K562 (cell line): ENCODE data around the gene BANP.
"Not testable (repeated sequence)": the region's sequence is repeated elsewhere in the genome, so short reads cannot be mapped to it uniquely, and the experiment has no call there.

Experiments used
- CEBPB ChIP-seq: fragments of 450-650 bp; IDR thresholded peaks from 2 replicates; pipeline ENCODE4 v1.6.1; 2016; ENCODE audit warnings: missing genetic modification characterization, missing compliant biosample characterization
- HDGF ChIP-seq: fragments of 450-650 bp; IDR thresholded peaks from 2 replicates; pipeline ENCODE4 v1.6.1; 2016
- KAT2B ChIP-seq: IDR thresholded peaks from one replicate; pipeline ENCODE4 v1.6.1; 2012; ENCODE audit warnings: low read depth, mild to moderate bottlenecking, control low read depth, inconsistent platforms, low read length, moderate library complexity
- NFATC3 ChIP-seq: fragments of 450-650 bp; IDR thresholded peaks from 2 replicates; pipeline ENCODE4 v1.6.1; 2017; ENCODE audit warnings: mild to moderate bottlenecking
- TF ChIP-seq, protein P1 (sequence below): sonication (generic); formaldehyde crosslinking; IDR thresholded peaks from 2 replicates; pipeline ENCODE4 v1.8.1; 2022; ENCODE audit warnings: missing genetic modification reagents

DNA sequence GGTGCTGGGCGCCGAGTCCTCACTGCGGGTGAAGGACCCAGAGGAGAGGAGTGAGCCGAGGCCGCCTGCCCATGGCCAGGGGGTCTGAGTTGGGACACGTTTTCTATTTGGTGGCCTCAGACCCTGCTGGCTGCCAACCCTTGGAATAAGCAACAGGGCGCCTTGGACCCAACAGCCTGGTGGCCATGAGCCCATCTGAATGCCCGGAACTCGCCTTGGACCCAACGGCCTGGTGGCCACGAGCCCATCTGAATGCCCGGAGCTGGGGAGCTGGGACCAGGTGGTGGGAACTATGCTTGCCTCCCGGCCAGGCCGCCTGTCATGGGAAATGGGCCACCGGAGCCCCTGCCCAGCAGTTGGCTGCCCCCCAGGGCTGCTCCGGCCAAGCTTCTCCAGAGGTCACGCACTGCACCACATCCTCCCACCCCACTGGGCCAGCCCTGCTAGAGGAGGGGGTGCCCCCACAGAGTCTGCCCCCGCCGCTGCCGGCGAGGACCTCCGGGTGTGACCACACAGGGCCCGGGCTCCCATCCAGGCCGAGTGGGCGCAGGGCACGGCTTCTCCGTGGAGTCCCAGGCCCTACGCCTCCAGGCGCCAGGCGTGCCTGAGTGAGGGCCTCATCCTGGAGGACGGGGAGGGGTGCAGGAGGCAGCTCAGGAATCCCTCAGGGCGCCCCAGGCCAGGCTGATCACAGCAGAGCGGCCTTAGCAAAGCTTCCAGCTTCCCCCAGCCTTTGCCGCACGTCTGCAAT, 140.2 kb downstream of the BANP start:
- TF ChIP-seq NFATC3, CEBPB, HDGF, KAT2B: not testable (repeated sequence)
- TF ChIP-seq, protein P1, sequence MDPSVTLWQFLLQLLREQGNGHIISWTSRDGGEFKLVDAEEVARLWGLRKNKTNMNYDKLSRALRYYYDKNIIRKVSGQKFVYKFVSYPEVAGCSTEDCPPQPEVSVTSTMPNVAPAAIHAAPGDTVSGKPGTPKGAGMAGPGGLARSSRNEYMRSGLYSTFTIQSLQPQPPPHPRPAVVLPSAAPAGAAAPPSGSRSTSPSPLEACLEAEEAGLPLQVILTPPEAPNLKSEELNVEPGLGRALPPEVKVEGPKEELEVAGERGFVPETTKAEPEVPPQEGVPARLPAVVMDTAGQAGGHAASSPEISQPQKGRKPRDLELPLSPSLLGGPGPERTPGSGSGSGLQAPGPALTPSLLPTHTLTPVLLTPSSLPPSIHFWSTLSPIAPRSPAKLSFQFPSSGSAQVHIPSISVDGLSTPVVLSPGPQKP (CRISPR knock-in tag) = not testable (repeated sequence)
